Neural cell (in vitro differentiated cells): ENCODE data around the gene TOMM40.
"Not testable (repeated sequence)": the region's sequence is repeated elsewhere in the genome, so short reads cannot be mapped to it uniquely, and the experiment has no call there.

Experiments used
- CTCF ChIP-seq: fragments of 450-650 bp; IDR thresholded peaks from 2 replicates; pipeline ENCODE4 v1.5.1; 2014; ENCODE audit warnings: antibody characterized with exemption, mild to moderate bottlenecking, moderate library complexity; ENCODE audit not compliant: poor library complexity, severe bottlenecking
- EP300 ChIP-seq: fragments of 450-650 bp; conservative IDR thresholded peaks from 2 replicates; pipeline ENCODE4 v1.6.1; 2014; ENCODE audit warnings: antibody characterized with exemption, mild to moderate bottlenecking, moderate library complexity; ENCODE audit not compliant: poor library complexity, severe bottlenecking
- EZH2 ChIP-seq: fragments of 200-600, 300-800 bp; shearing (Covaris generic), sonication (generic); IDR thresholded peaks from 2 replicates; pipeline ENCODE4 v1.6.1; 2014; ENCODE audit warnings: antibody characterized with exemption, low read length, borderline replicate concordance, mild to moderate bottlenecking; ENCODE audit not compliant: insufficient read depth, poor library complexity, severe bottlenecking
- MXI1 ChIP-seq: fragments of 450-650 bp; conservative IDR thresholded peaks from 2 replicates; pipeline ENCODE4 v1.6.1; 2014; ENCODE audit warnings: antibody characterized with exemption, mild to moderate bottlenecking; ENCODE audit not compliant: poor library complexity, severe bottlenecking
- POLR2AphosphoS5 ChIP-seq: IDR thresholded peaks from 2 replicates; pipeline ENCODE4 v1.6.1; 2012
- RAD21 ChIP-seq: fragments of 450-650 bp; conservative IDR thresholded peaks from 2 replicates; pipeline ENCODE4 v1.6.1; 2014; ENCODE audit warnings: antibody characterized with exemption, mild to moderate bottlenecking, moderate library complexity
- REST ChIP-seq: IDR thresholded peaks from 2 replicates; pipeline ENCODE4 v1.6.1; 2012; ENCODE audit warnings: borderline replicate concordance
- SMC3 ChIP-seq: fragments of 450-650 bp; conservative IDR thresholded peaks from 2 replicates; pipeline ENCODE4 v1.6.1; 2014; ENCODE audit warnings: antibody characterized with exemption, mild to moderate bottlenecking, moderate library complexity; ENCODE audit not compliant: poor library complexity
- TAF1 ChIP-seq: IDR thresholded peaks from 2 replicates; pipeline ENCODE4 v1.6.1; 2012; ENCODE audit warnings: low read depth

- TF ChIP-seq CTCF, POLR2AphosphoS5, EP300, EZH2, REST, SMC3, RAD21, TAF1, MXI1: not testable (repeated sequence)
Observed at GRCh38 chr19:44861576-44861975, 29.5 kb upstream of the TOMM40 start.
